Activated CD4-positive, alpha-beta T cell treated with anti-CD3 and anti-CD28 coated beads, Interleukin-2, amount 10 ng/mL, durations not matched to agents 7 days and 5 days (primary cell): Measurements from ENCODE around the gene MACC1. TPM values are rescaled to one million over a fixed set of nuclear protein-coding genes. Genes with fewer than 3 reads are reported as not detected.
A peak's percentile ranks its signal among the peaks of the same experiment; 100 is the strongest.

ENCODE experiments used
- CTCF ChIA-PET: fragments of 350-600 bp; sonication (Branson Sonifier 250); formaldehyde crosslinking; loops from one replicate; lab custom pipeline; 2021; ENCODE audit warnings: antibody characterized with exemption; lab: Charles Lee
- POLR2A ChIA-PET: fragments of 350-600 bp; sonication (Branson Sonifier 250); formaldehyde crosslinking; loops from one replicate; lab custom pipeline; 2021; ENCODE audit warnings: antibody characterized with exemption; lab: Charles Lee
- DNase-seq: peaks from one replicate; pipeline ENCODE4 v3.0.0-alpha.2; 2020
- H3K27ac Mint-ChIP-seq: one replicate; pipeline ENCODE4 v1.8.0; 2021; ENCODE audit warnings: mild to moderate bottlenecking, moderate library complexity, mixed read lengths
- H3K27me3 Mint-ChIP-seq: one replicate; pipeline ENCODE4 v1.8.0; 2021; ENCODE audit warnings: mixed read lengths
- H3K36me3 Mint-ChIP-seq: one replicate; pipeline ENCODE4 v1.8.0; 2021; ENCODE audit warnings: low read depth, mixed read lengths
- H3K4me1 Mint-ChIP-seq: one replicate; pipeline ENCODE4 v1.8.0; 2021; ENCODE audit warnings: mixed read lengths
- H3K4me3 Mint-ChIP-seq: one replicate; pipeline ENCODE4 v1.8.0; 2021; ENCODE audit warnings: mild to moderate bottlenecking, moderate library complexity, mixed read lengths
- H3K9me3 Mint-ChIP-seq: one replicate; pipeline ENCODE4 v1.8.0; 2021; ENCODE audit warnings: mixed read lengths
- total RNA-seq, 2 experiments: library from RNA; stranded (reverse); gene quantifications; one replicate each; pipeline ENCODE4 v1.2.3, GENCODE V29; 2021

The MACC1 gene, protein sequence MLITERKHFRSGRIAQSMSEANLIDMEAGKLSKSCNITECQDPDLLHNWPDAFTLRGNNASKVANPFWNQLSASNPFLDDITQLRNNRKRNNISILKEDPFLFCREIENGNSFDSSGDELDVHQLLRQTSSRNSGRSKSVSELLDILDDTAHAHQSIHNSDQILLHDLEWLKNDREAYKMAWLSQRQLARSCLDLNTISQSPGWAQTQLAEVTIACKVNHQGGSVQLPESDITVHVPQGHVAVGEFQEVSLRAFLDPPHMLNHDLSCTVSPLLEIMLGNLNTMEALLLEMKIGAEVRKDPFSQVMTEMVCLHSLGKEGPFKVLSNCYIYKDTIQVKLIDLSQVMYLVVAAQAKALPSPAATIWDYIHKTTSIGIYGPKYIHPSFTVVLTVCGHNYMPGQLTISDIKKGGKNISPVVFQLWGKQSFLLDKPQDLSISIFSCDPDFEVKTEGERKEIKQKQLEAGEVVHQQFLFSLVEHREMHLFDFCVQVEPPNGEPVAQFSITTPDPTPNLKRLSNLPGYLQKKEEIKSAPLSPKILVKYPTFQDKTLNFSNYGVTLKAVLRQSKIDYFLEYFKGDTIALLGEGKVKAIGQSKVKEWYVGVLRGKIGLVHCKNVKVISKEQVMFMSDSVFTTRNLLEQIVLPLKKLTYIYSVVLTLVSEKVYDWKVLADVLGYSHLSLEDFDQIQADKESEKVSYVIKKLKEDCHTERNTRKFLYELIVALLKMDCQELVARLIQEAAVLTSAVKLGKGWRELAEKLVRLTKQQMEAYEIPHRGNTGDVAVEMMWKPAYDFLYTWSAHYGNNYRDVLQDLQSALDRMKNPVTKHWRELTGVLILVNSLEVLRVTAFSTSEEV
- under 1 TPM; 0.06 to 0.22 TPM for total RNA-seq

- POLR2A ChIA-PET = no interaction called here
- no peak within 1 kb of the TSS for H3K4me3 Mint-ChIP-seq
- peaks cover 6% of the 10 kb centered on the region for H3K4me1 Mint-ChIP-seq
These were observed at the start of gene MACC1 for GRCh38 chr7:20217193-20217948. Gene MACC1 (minus strand): TSS chr7:20217384. CDS start chr7:20161862, 55,522 bp downstream.

GRCh38 chr7:20264623-20265022 lies 47.4 kb upstream of the MACC1 start:
- Mint-ChIP-seq H3K4me1 (no peaks in the 10 kb centered on the region), H3K4me3 (no peak overlapping the region), H3K36me3 (no peaks in the 10 kb centered on the region), H3K27me3 (peaks cover 3% of the 10 kb centered on the region), H3K9me3 (no peaks in the 10 kb centered on the region), H3K27ac (no peak overlapping the region)
- ChIA-PET CTCF (no interaction called here), POLR2A (no interaction called here)
- DNase-seq = no peak

More at GRCh38 chr7:20217193-20217948, at the start of gene MACC1:
- DNase-seq = peak; percentile 7
- H3K36me3 Mint-ChIP-seq = no peaks in the 10 kb centered on the region
- no peaks in the 10 kb centered on the region for H3K9me3 Mint-ChIP-seq
- H3K27ac Mint-ChIP-seq = no peak within 1 kb of the TSS
- CTCF ChIA-PET = no interaction called here
- peaks cover 2% of the 10 kb centered on the region for H3K27me3 Mint-ChIP-seq

- Mint-ChIP-seq H3K27me3 (peaks cover 3% of the 10 kb centered on the region), H3K4me1 (no peaks in the 10 kb centered on the region), H3K27ac (no peak overlapping the region), H3K4me3 (no peak overlapping the region), H3K36me3 (no peaks in the 10 kb centered on the region), H3K9me3 (no peaks in the 10 kb centered on the region)
- CTCF ChIA-PET = no interaction called here
- POLR2A ChIA-PET = no interaction called here
- DNase-seq = no peak
These were observed 43.0 kb upstream of the MACC1 start for GRCh38 chr7:20260223-20260622.

DNA sequence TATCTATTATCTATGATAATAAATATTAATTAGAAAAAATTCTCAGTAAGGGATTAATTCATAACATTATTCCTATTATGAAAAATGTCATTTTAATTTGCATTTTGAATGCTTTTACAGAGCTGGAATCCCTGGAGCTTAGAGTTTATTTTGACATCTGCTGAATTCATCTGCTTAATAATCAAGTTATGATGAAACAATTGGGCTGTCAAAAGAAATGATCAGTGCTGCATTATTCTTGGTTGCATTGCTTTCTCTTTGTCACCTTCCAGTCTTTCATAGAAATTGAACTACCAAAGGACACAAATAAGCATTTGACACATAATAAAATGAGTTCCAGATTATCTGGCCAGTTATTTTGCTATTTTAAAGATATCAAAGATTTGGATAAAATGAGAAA lies 40.0 kb upstream of the MACC1 start:
- no peaks in the 10 kb centered on the region for H3K9me3 Mint-ChIP-seq
- H3K27ac Mint-ChIP-seq = no peak overlapping the region
- H3K4me1 Mint-ChIP-seq = no peaks in the 10 kb centered on the region
- no peak for DNase-seq
- CTCF ChIA-PET = no interaction called here
- H3K36me3 Mint-ChIP-seq = no peaks in the 10 kb centered on the region
- POLR2A ChIA-PET = no interaction called here
- H3K27me3 Mint-ChIP-seq = peaks cover 3% of the 10 kb centered on the region
- H3K4me3 Mint-ChIP-seq = no peak overlapping the region

- no peak for DNase-seq
- CTCF ChIA-PET = no interaction called here
- no peaks in the 10 kb centered on the region for H3K4me1 Mint-ChIP-seq
These were observed 32.7 kb upstream of the MACC1 start for GRCh38 chr7:20249920-20250319.

DNA sequence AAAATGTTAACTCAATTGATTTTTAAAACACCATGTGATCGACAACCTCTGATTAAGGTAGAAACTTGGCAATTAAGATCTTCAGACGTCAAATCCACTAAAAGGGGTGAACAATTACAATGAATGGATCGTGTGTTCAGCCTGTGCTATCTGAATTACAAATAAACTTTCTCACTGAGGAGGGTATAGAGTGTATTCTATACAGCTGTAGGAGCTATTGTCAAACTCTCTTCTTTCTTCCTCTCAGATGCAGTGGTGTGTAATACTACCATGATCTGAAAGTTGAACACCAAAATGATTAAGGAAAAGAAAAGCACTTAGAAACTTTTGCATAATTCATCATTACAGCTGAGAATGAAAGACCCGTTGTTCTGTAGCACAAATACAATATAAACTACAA lies 32.2 kb upstream of the MACC1 start:
- POLR2A ChIA-PET = no interaction called here
- Mint-ChIP-seq H3K9me3 (no peaks in the 10 kb centered on the region), H3K27me3 (peaks cover 4% of the 10 kb centered on the region), H3K4me1 (no peaks in the 10 kb centered on the region), H3K27ac (no peak overlapping the region), H3K36me3 (no peaks in the 10 kb centered on the region), H3K4me3 (no peak overlapping the region)
- CTCF ChIA-PET = no interaction called here
- no peak for DNase-seq

More at GRCh38 chr7:20249920-20250319, 32.7 kb upstream of the MACC1 start:
- Mint-ChIP-seq H3K36me3 (no peaks in the 10 kb centered on the region), H3K4me3 (no peak overlapping the region), H3K9me3 (no peaks in the 10 kb centered on the region), H3K27me3 (peaks cover 4% of the 10 kb centered on the region), H3K27ac (no peak overlapping the region)
- POLR2A ChIA-PET = no interaction called here

DNA sequence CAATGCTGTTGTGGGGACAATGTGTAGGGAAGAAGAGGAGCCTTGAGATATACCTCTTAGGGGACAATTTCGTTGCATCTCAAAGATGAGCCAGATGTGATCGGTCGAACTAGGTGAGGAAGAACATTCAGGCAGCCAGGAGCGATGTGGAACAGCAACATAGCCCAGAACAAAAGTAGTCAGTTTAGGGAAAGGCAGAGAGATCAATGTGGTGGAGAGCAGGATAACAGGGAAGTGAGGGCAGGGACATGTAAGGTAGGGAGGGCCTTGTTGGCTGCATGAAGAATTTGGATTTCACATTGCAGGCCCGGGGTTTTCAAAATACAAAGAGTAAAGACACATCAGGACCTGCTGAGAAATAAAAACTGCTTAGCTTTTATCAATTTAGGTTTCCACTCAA lies 29.1 kb upstream of the MACC1 start:
- ChIA-PET CTCF (no interaction called here), POLR2A (no interaction called here)
- Mint-ChIP-seq H3K27ac (no peak overlapping the region), H3K9me3 (no peaks in the 10 kb centered on the region), H3K4me1 (no peaks in the 10 kb centered on the region), H3K4me3 (no peak overlapping the region), H3K36me3 (no peaks in the 10 kb centered on the region), H3K27me3 (peaks cover 4% of the 10 kb centered on the region)
- no peak for DNase-seq

GRCh38 chr7:20244334-20245120 lies 27.3 kb upstream of the MACC1 start:
- no peaks in the 10 kb centered on the region for H3K4me1 Mint-ChIP-seq
- no peak overlapping the region for H3K27ac Mint-ChIP-seq
- H3K9me3 Mint-ChIP-seq = no peaks in the 10 kb centered on the region
- ChIA-PET CTCF (no interaction called here), POLR2A (no interaction called here)
- H3K36me3 Mint-ChIP-seq = no peaks in the 10 kb centered on the region
- H3K4me3 Mint-ChIP-seq = no peak overlapping the region
- DNase-seq = no peak
- H3K27me3 Mint-ChIP-seq = peaks cover 2% of the 10 kb centered on the region

GRCh38 chr7:20241911-20242261 lies 24.7 kb upstream of the MACC1 start:
- DNase-seq = no peak
- POLR2A ChIA-PET = no interaction called here
- Mint-ChIP-seq H3K4me1 (peaks cover 4% of the 10 kb centered on the region), H3K27me3 (no peaks in the 10 kb centered on the region), H3K4me3 (no peak overlapping the region), H3K9me3 (no peaks in the 10 kb centered on the region), H3K36me3 (no peaks in the 10 kb centered on the region), H3K27ac (no peak overlapping the region)
- CTCF ChIA-PET = no interaction called here

GRCh38 chr7:20241194-20241910 lies 24.2 kb upstream of the MACC1 start:
- CTCF ChIA-PET = no interaction called here
- DNase-seq = no peak
- Mint-ChIP-seq H3K4me3 (no peak overlapping the region), H3K4me1 (peaks cover 4% of the 10 kb centered on the region), H3K9me3 (no peaks in the 10 kb centered on the region), H3K27me3 (no peaks in the 10 kb centered on the region), H3K27ac (no peak overlapping the region), H3K36me3 (no peaks in the 10 kb centered on the region)
- POLR2A ChIA-PET = no interaction called here

- H3K4me1 Mint-ChIP-seq = peaks cover 4% of the 10 kb centered on the region
- H3K36me3 Mint-ChIP-seq = no peaks in the 10 kb centered on the region
- ChIA-PET CTCF (no interaction called here), POLR2A (no interaction called here)
- no peak overlapping the region for H3K27ac Mint-ChIP-seq
- H3K4me3 Mint-ChIP-seq = no peak overlapping the region
- no peak for DNase-seq
- peaks cover 3% of the 10 kb centered on the region for H3K27me3 Mint-ChIP-seq
- H3K9me3 Mint-ChIP-seq = no peaks in the 10 kb centered on the region
These were observed 23.1 kb upstream of the MACC1 start for GRCh38 chr7:20240080-20240926.
